ENCODE measurements around the gene BDKRB2.

DNA sequence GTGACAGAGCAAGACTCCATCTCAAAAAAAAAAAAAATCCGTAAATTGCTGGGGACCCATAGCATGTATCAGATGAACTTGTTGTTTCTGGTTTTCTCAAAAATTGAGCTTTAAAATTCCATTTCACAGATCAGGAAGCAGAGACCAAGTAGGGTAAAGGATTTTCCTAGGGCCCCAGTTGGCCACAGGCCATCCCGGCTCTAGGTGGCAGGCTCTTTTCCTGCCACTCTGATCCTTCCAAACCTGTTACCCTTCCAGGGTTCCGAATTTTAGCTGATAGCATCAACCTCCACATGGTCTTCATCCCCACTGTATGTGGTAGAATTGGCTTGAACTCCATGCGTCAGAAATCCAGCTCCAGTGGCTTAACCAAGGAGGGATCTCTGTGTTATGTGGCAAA, 36.1 kb upstream of the BDKRB2 start:
- TF ChIP-seq, protein P1, sequence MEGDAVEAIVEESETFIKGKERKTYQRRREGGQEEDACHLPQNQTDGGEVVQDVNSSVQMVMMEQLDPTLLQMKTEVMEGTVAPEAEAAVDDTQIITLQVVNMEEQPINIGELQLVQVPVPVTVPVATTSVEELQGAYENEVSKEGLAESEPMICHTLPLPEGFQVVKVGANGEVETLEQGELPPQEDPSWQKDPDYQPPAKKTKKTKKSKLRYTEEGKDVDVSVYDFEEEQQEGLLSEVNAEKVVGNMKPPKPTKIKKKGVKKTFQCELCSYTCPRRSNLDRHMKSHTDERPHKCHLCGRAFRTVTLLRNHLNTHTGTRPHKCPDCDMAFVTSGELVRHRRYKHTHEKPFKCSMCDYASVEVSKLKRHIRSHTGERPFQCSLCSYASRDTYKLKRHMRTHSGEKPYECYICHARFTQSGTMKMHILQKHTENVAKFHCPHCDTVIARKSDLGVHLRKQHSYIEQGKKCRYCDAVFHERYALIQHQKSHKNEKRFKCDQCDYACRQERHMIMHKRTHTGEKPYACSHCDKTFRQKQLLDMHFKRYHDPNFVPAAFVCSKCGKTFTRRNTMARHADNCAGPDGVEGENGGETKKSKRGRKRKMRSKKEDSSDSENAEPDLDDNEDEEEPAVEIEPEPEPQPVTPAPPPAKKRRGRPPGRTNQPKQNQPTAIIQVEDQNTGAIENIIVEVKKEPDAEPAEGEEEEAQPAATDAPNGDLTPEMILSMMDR (IDR thresholded peaks at IDR 0.05; ENCODE audit: borderline replicate concordance, extremely low read depth, low read length, poor library complexity, severe bottlenecking): no peak
- no peak for TF ChIP-seq EZH2 (IDR thresholded peaks at IDR 0.05; ENCODE audit: borderline replicate concordance, low read depth, low read length, severe bottlenecking)
